HG03460 (cell line): Measurements from ENCODE around the gene NRAP.

Experiments used
- ATAC-seq: cut with Tn5 transposase; IDR thresholded peaks from one replicate; pipeline ENCODE4 v1.9.1; 2021; ENCODE audit not compliant: unreplicated experiment

Gene NRAP

GRCh38 chr10:113613427-113613826, 50.4 kb downstream of the NRAP start:
- ATAC-seq: no peak

GRCh38 chr10:113612154-113612553, 51.7 kb downstream of the NRAP start:
- no peak for ATAC-seq

GRCh38 chr10:113610631-113611601, 52.9 kb downstream of the NRAP start:
- no peak for ATAC-seq

- ATAC-seq: no peak
Measured at GRCh38 chr10:113609704-113610108, 54.1 kb downstream of the NRAP start.

GRCh38 chr10:113605268-113605978, 58.4 kb downstream of the NRAP start:
- no peak for ATAC-seq

GRCh38 chr10:113604572-113604971, 59.3 kb downstream of the NRAP start:
- no peak for ATAC-seq

GRCh38 chr10:113603057-113603777, 60.6 kb downstream of the NRAP start:
- no peak for ATAC-seq

- ATAC-seq: no peak
Measured at GRCh38 chr10:113600569-113600968, 63.3 kb downstream of the NRAP start.

GRCh38 chr10:113594652-113595051, 69.2 kb downstream of the NRAP start:
- no peak for ATAC-seq

- ATAC-seq: no peak
Measured at GRCh38 chr10:113592380-113592779, 71.5 kb downstream of the NRAP start.

- ATAC-seq: no peak
Measured at GRCh38 chr10:113590581-113590980, 73.3 kb downstream of the NRAP start.

GRCh38 chr10:113589201-113589770, 74.6 kb downstream of the NRAP start:
- ATAC-seq: no peak

- ATAC-seq: no peak
Measured at GRCh38 chr10:113585949-113586348, 77.9 kb downstream of the NRAP start.

- no peak for ATAC-seq
Measured at GRCh38 chr10:113583571-113583970, 80.3 kb downstream of the NRAP start.

- ATAC-seq: no peak
Measured at GRCh38 chr10:113581092-113581491, 82.7 kb downstream of the NRAP start.

GRCh38 chr10:113578773-113579172, 85.1 kb downstream of the NRAP start:
- no peak for ATAC-seq

- ATAC-seq: no peak
Measured at GRCh38 chr10:113576852-113577251, 87.0 kb downstream of the NRAP start.

GRCh38 chr10:113573368-113573767, 90.5 kb downstream of the NRAP start:
- ATAC-seq: no peak

- ATAC-seq: no peak
Measured at GRCh38 chr10:113572520-113573290, 91.1 kb downstream of the NRAP start.

GRCh38 chr10:113569576-113569975, 94.3 kb downstream of the NRAP start:
- ATAC-seq: no peak
